ENCODE measurements around the gene MGAT4B. TPM values are rescaled to one million over a fixed set of nuclear protein-coding genes. Genes with fewer than 3 reads are reported as not detected.

MGAT4B gene
- total RNA-seq, 1 experiment from 2014 or later = 60.5 TPM

DNA sequence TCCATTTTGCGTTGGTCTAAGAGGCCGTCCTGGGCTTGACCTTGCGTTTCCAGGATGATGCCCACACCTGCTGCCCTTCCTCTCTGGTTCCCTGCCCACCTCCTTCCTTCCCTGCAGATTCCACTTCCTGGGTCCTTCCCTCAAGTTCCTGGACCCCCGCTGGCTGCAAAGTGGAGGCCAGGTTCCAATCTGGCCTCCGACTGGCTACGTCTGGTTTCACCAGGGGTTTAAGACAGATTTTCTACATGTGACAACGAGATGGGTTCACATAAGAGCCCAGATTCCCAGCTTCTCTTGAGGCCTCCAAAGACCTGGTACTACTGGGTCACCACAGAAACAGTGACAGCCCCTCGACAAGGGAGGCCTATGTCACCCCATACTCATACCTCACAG, 2.1 kb downstream of the MGAT4B start:
- no peaks in the 10 kb centered on the region for H3K27me3 ChIP-seq
- DNase-seq = no peak
- H3K4me1 ChIP-seq = peaks cover 11% of the 10 kb centered on the region; the same call in 1 of the 2 replicates
- peaks cover 14% of the 10 kb centered on the region for H3K36me3 ChIP-seq
- no peaks in the 10 kb centered on the region for H3K9me3 ChIP-seq (replicated peaks)
- no peak overlapping the region for H3K27ac ChIP-seq
- no peak overlapping the region for H3K4me3 ChIP-seq

DNA sequence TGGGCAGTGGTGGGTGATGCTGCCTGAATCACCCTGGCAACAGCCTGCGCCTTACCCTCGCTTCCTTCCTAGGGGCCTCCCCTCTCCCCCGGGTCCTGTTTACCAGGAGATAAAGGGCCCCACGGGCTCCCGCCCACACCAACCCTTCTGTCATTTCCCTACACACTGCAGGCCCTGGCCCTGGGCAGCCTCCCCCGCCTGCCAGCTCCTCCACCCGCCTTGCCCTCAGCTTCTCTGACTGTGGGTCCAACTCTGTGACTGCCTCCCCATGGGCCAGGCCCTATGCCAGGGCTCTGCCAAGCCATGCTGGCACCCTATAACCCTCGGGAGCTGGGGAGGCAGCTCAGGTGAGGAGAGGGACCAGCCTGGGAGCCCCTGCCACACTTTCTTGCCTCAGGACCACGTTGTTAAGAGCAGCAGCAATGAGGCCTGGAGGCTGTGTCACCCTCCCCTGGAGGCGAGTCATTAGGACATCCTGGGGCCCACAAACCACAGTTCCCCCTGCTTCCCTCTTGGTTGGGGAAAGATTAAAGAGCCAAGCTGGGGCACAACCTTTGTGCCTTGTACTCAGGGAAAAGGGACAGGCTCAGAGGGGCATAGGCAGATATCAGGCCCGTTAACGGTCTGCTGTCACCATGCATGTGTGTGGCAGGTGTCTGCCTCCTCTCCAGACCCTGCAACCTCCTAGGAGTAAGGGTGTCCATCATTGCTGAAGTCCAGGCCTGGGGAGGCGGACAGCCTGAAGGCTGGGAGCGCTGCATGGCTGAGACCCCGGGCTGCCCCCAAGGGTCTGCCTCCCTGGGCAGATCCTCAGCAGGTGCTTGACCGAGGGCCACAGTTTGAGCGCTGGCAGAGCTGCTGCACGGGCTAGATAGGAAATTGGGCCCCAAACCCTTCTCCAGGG, 2.8 kb downstream of the MGAT4B start:
- DNase-seq = no peak
- no peak overlapping the region for H3K27ac ChIP-seq
- H3K4me1 ChIP-seq = peaks cover 11% of the 10 kb centered on the region; the same call in 1 of the 2 replicates
- peaks cover 20% of the 10 kb centered on the region for H3K36me3 ChIP-seq
- no peak overlapping the region for H3K4me3 ChIP-seq
- H3K27me3 ChIP-seq = no peaks in the 10 kb centered on the region
- no peaks in the 10 kb centered on the region for H3K9me3 ChIP-seq (replicated peaks)

DNA sequence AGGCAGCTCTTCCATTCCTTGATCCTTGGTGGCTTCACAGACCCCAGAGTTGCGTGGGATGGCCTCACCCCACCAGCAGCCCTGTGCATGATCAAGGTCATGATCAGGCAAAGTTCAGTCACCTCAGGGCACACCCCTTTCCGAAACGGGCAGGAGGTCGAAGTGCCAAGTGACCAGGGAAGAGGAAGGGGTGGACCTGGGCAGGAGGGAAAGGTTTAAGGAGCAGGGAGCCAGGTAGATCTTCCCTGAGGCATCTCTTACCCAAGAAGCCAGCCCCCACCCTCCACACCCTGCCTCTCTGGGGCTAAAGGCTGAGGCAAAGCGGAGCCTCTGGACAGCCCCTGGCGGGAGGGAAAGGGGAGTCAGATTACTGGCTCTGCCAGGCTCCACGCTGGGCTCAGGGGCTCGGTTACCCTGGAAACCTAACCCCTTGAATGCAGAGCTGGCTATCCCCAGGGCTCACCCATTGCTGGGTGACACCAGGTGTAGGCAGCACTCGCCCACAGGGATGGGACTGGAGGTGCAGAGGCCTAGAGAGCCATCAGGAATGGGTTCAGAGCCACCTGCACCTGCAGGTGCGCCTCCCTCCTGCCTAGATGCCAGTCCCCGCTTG, 3.6 kb downstream of the MGAT4B start:
- Histone ChIP-seq H3K27ac (no peak overlapping the region), H3K27me3 (no peaks in the 10 kb centered on the region), H3K36me3 (peaks cover 29% of the 10 kb centered on the region), H3K4me3 (no peak overlapping the region), H3K9me3 (replicated peaks) (no peaks in the 10 kb centered on the region), H3K4me1 (peaks cover 7% of the 10 kb centered on the region; the same call in 1 of the 2 replicates)
- peak in 1 of 2 experiments; percentile 38 for DNase-seq

DNA sequence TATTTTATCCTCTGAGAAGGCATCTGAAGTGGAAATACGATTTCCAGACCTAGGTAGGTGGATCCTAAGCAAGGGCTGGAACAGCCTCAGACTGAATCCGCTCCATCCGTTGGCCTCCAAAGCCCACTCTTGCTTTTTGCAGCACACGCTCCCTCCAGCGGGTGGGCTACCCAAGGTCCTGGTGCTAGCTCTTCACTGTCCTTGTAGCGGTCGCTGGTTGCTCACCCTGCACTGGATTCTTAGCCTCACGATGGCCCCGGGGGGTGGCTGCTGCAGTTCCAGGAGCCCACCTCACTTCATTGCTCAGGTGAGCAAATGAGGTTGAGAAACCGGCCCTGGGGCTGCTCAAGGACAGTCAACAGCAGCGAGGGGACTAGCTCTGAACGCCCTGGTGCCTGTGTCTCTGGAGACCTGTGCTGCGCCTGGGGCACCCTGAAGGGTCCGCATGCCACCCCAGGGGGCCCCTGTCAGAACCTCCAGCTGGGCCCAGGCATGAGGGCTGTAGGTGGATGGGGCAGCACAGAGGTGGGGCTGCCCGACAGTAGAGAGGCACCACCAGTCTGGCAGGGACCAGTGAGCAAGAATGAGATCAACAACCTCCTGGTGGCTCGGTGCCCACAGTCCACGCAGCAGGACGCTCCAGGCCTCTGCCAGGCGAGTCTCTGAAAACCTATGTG, 4.3 kb downstream of the MGAT4B start:
- no peak overlapping the region for H3K27ac ChIP-seq
- no peaks in the 10 kb centered on the region for H3K9me3 ChIP-seq (replicated peaks)
- no peaks in the 10 kb centered on the region for H3K27me3 ChIP-seq
- H3K36me3 ChIP-seq = peaks cover 33% of the 10 kb centered on the region
- no peak for DNase-seq
- no peak overlapping the region for H3K4me3 ChIP-seq
- peaks cover 7% of the 10 kb centered on the region; the same call in 1 of the 2 replicates for H3K4me1 ChIP-seq

- Histone ChIP-seq H3K27ac (no peak overlapping the region), H3K4me3 (no peak overlapping the region), H3K4me1 (peaks cover 7% of the 10 kb centered on the region; the same call in 1 of the 2 replicates), H3K27me3 (no peaks in the 10 kb centered on the region), H3K36me3 (peaks cover 41% of the 10 kb centered on the region), H3K9me3 (replicated peaks) (no peaks in the 10 kb centered on the region)
- no peak for DNase-seq
Observed at GRCh38 chr5:179801304-179802206, 5.1 kb downstream of the MGAT4B start.

- Histone ChIP-seq H3K4me3 (no peak overlapping the region), H3K4me1 (peaks cover 7% of the 10 kb centered on the region; the same call in 1 of the 2 replicates), H3K36me3 (peaks cover 41% of the 10 kb centered on the region), H3K9me3 (replicated peaks) (no peaks in the 10 kb centered on the region), H3K27me3 (no peaks in the 10 kb centered on the region), H3K27ac (no peak overlapping the region)
- DNase-seq = no peak
Observed at GRCh38 chr5:179800696-179801201, 5.9 kb downstream of the MGAT4B start.

- H3K36me3 ChIP-seq = peaks cover 41% of the 10 kb centered on the region
- H3K4me3 ChIP-seq = no peak overlapping the region
- no peaks in the 10 kb centered on the region for H3K9me3 ChIP-seq (replicated peaks)
- H3K27me3 ChIP-seq = no peaks in the 10 kb centered on the region
- H3K27ac ChIP-seq = no peak overlapping the region
- DNase-seq = no peak
- H3K4me1 ChIP-seq = peaks cover 7% of the 10 kb centered on the region; the same call in 1 of the 2 replicates
Observed at GRCh38 chr5:179800071-179800695, 6.5 kb downstream of the MGAT4B start.

DNA sequence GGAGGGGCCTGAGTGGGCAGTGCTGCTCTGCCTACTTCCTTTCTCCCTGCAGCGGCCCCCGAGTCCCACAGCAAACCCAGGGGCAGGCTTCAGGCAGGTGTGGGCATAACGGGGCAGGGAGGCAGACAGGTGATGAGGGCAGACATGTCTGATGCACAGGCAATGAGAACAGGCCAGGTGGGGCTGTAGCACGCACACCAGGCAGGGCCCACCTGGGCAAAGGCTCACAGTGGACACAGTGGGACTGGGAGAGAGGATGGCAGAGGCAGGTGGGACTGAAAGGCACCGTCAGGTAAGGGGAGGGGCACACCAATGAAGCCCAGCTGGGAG, 7.1 kb downstream of the MGAT4B start:
- no peak overlapping the region for H3K4me3 ChIP-seq
- peaks cover 41% of the 10 kb centered on the region for H3K36me3 ChIP-seq

GRCh38 chr5:179798771-179799643, 7.7 kb downstream of the MGAT4B start:
- Histone ChIP-seq H3K27me3 (no peaks in the 10 kb centered on the region), H3K4me1 (peaks cover 4% of the 10 kb centered on the region; the same call in 1 of the 2 replicates), H3K36me3 (peaks cover 41% of the 10 kb centered on the region), H3K4me3 (no peak overlapping the region), H3K9me3 (replicated peaks) (no peaks in the 10 kb centered on the region), H3K27ac (no peak overlapping the region)
- DNase-seq = no peak

More for the DNA sequence above, 7.1 kb downstream of the MGAT4B start:
- Histone ChIP-seq H3K27ac (no peak overlapping the region), H3K4me1 (peaks cover 7% of the 10 kb centered on the region; the same call in 1 of the 2 replicates), H3K27me3 (no peaks in the 10 kb centered on the region), H3K9me3 (replicated peaks) (no peaks in the 10 kb centered on the region)
- DNase-seq = no peak

GRCh38 chr5:179798144-179798770, 8.4 kb downstream of the MGAT4B start:
- Histone ChIP-seq H3K36me3 (peaks cover 41% of the 10 kb centered on the region), H3K9me3 (replicated peaks) (no peaks in the 10 kb centered on the region), H3K27me3 (no peaks in the 10 kb centered on the region), H3K27ac (no peak overlapping the region), H3K4me1 (no peaks in the 10 kb centered on the region), H3K4me3 (no peak overlapping the region)
- no peak for DNase-seq

- no peaks in the 10 kb centered on the region for H3K4me1 ChIP-seq
- no peak overlapping the region for H3K27ac ChIP-seq
- no peaks in the 10 kb centered on the region for H3K27me3 ChIP-seq
- DNase-seq = no peak
- no peaks in the 10 kb centered on the region for H3K9me3 ChIP-seq (replicated peaks)
- H3K36me3 ChIP-seq = peaks cover 41% of the 10 kb centered on the region
- no peak overlapping the region for H3K4me3 ChIP-seq
Observed at GRCh38 chr5:179797741-179798140, 8.9 kb downstream of the MGAT4B start.

GRCh38 chr5:179796877-179797608, 9.6 kb downstream of the MGAT4B start:
- DNase-seq = no peak
- no peaks in the 10 kb centered on the region for H3K27me3 ChIP-seq
- H3K9me3 ChIP-seq (replicated peaks) = no peaks in the 10 kb centered on the region
- H3K4me1 ChIP-seq = no peaks in the 10 kb centered on the region
- no peak overlapping the region for H3K27ac ChIP-seq
- H3K36me3 ChIP-seq = peaks cover 36% of the 10 kb centered on the region
- no peak overlapping the region for H3K4me3 ChIP-seq
